ENCODE data around the gene UBXN4. TPM values are rescaled to one million over a fixed set of nuclear protein-coding genes. Genes with fewer than 3 reads are reported as not detected.

The UBXN4 gene
- total RNA-seq, 1 experiment from 2014 or later = 83.7 TPM

DNA sequence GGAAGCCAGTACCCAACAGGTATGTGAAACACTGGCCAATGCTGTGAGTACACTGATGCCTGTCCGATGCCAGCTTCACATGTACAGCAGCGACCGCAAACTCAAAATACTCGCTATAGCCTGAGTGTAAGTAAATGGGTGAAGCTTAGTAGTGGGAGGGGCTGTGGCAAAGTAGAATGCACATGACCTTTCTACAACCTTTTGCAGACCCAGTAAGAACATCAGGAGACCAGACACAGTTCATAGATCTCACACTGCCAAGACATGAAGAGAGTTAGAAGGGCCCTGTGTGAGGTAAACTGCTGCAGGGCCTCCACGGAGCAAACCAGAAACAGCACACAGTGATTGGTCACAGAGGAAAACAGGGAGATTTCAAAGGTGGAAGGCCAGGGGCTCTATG is 9.1 kb upstream of the UBXN4 start:
- no peaks in the 10 kb centered on the region for H3K27me3 ChIP-seq (ENCODE audit: control insufficient read depth, insufficient read depth, low read length)
- intact Hi-C loops (cut with micrococcal nuclease; ENCODE audit: unreplicated experiment) (no loop called here), in situ Hi-C loops (cut with HindIII; ENCODE audit: low pct_unique_long_range_greater_than_20kb, low sequenced_read_pairs) (no loop called here)
- TF ChIP-seq POLR2AphosphoS5 (IDR thresholded peaks at IDR 0.05; ENCODE audit: low read depth, low read length) (no peak), TCF7L2 (IDR thresholded peaks at IDR 0.05; ENCODE audit: low read depth, low read length) (no peak), SIN3A (IDR thresholded peaks at IDR 0.05; ENCODE audit: borderline replicate concordance, insufficient read depth, low read depth, low read length) (no peak)
- TF ChIP-seq, protein P1, sequence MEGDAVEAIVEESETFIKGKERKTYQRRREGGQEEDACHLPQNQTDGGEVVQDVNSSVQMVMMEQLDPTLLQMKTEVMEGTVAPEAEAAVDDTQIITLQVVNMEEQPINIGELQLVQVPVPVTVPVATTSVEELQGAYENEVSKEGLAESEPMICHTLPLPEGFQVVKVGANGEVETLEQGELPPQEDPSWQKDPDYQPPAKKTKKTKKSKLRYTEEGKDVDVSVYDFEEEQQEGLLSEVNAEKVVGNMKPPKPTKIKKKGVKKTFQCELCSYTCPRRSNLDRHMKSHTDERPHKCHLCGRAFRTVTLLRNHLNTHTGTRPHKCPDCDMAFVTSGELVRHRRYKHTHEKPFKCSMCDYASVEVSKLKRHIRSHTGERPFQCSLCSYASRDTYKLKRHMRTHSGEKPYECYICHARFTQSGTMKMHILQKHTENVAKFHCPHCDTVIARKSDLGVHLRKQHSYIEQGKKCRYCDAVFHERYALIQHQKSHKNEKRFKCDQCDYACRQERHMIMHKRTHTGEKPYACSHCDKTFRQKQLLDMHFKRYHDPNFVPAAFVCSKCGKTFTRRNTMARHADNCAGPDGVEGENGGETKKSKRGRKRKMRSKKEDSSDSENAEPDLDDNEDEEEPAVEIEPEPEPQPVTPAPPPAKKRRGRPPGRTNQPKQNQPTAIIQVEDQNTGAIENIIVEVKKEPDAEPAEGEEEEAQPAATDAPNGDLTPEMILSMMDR (IDR thresholded peaks at IDR 0.05) = no peak
- TF ChIP-seq, protein P2, sequence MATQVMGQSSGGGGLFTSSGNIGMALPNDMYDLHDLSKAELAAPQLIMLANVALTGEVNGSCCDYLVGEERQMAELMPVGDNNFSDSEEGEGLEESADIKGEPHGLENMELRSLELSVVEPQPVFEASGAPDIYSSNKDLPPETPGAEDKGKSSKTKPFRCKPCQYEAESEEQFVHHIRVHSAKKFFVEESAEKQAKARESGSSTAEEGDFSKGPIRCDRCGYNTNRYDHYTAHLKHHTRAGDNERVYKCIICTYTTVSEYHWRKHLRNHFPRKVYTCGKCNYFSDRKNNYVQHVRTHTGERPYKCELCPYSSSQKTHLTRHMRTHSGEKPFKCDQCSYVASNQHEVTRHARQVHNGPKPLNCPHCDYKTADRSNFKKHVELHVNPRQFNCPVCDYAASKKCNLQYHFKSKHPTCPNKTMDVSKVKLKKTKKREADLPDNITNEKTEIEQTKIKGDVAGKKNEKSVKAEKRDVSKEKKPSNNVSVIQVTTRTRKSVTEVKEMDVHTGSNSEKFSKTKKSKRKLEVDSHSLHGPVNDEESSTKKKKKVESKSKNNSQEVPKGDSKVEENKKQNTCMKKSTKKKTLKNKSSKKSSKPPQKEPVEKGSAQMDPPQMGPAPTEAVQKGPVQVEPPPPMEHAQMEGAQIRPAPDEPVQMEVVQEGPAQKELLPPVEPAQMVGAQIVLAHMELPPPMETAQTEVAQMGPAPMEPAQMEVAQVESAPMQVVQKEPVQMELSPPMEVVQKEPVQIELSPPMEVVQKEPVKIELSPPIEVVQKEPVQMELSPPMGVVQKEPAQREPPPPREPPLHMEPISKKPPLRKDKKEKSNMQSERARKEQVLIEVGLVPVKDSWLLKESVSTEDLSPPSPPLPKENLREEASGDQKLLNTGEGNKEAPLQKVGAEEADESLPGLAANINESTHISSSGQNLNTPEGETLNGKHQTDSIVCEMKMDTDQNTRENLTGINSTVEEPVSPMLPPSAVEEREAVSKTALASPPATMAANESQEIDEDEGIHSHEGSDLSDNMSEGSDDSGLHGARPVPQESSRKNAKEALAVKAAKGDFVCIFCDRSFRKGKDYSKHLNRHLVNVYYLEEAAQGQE (IDR thresholded peaks at IDR 0.05; ENCODE audit: insufficient read depth in 1 of 2, low read depth in 2 of 2, low read length in 1 of 2) = no peak
- H3K4me3 ChIP-seq (ENCODE audit: low read depth in 2 of 2, low read length in 2 of 2) = no peak overlapping the region
- H3K4me1 ChIP-seq (ENCODE audit: control insufficient read depth, insufficient read depth, low read length) = no peaks in the 10 kb centered on the region
- no peak for DNase-seq (ENCODE audit: low read depth, low spot score)
- H3K36me3 ChIP-seq (ENCODE audit: control insufficient read depth, insufficient read depth, low read length) = no peaks in the 10 kb centered on the region
- CTCF ChIA-PET = no interaction called here
- POLR2A ChIA-PET = interaction anchor here (0.5 kb wide), 1 partner anchor 727 kb away, joined by 5 read pairs; no protein-coding TSS in a partner anchor
- H3K27ac ChIP-seq (ENCODE audit: low read length) = no peak overlapping the region
- H3K9me3 ChIP-seq (ENCODE audit: control insufficient read depth, insufficient read depth, low read depth, low read length) = no peaks in the 10 kb centered on the region
- no TSS peak for BruUV-seq (replicated peaks)
- ATAC-seq = no peak

DNA sequence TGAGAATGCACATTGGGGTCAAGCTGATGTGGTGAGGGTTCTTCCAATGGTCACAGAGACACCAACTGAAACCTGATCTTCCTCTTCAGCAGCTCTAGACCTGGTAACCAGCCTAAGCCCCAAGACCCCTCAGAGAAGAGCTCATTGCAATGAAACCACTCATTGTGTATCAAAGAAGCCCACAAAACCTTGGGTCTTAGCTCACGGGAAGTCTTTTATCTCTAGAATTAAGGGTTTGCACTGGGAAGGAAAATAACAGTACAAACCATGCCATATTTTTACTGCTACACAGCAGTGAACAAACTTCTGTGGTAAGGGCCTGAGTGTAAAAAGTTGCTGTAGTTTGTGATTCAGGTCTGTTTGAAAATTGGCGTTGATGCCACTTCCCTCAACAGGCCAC is 8.6 kb upstream of the UBXN4 start:
- in situ Hi-C loops (cut with HindIII; ENCODE audit: low pct_unique_long_range_greater_than_20kb, low sequenced_read_pairs) = no loop called here
- Histone ChIP-seq H3K4me1 (ENCODE audit: control insufficient read depth, insufficient read depth, low read length) (no peaks in the 10 kb centered on the region), H3K27me3 (ENCODE audit: control insufficient read depth, insufficient read depth, low read length) (no peaks in the 10 kb centered on the region), H3K9me3 (ENCODE audit: control insufficient read depth, insufficient read depth, low read depth, low read length) (no peaks in the 10 kb centered on the region), H3K36me3 (ENCODE audit: control insufficient read depth, insufficient read depth, low read length) (no peaks in the 10 kb centered on the region), H3K27ac (ENCODE audit: low read length) (no peak overlapping the region), H3K4me3 (ENCODE audit: low read depth in 2 of 2, low read length in 2 of 2) (no peak overlapping the region)
- ChIA-PET POLR2A (interaction anchor here (0.5 kb wide), 1 partner anchor 728 kb away, joined by 5 read pairs; no protein-coding TSS in a partner anchor), CTCF (interaction anchor here (0.6 kb wide), 1 partner anchor 67 kb away, joined by 3 read pairs; no protein-coding TSS in a partner anchor)
- no peak for TF ChIP-seq POLR2AphosphoS5 (IDR thresholded peaks at IDR 0.05; ENCODE audit: low read depth, low read length)
- TF ChIP-seq, protein P1 (IDR thresholded peaks at IDR 0.05) = no peak
- TF ChIP-seq SIN3A (IDR thresholded peaks at IDR 0.05; ENCODE audit: borderline replicate concordance, insufficient read depth, low read depth, low read length) = no peak
- BruUV-seq (replicated peaks) = no TSS peak
- no peak for DNase-seq (ENCODE audit: low read depth, low spot score)
- no peak for ATAC-seq
- intact Hi-C loops (cut with micrococcal nuclease; ENCODE audit: unreplicated experiment) = no loop called here

All from Panc1 (cell line).